Activated CD8-positive, alpha-beta T cell treated with anti-CD3 and anti-CD28 coated beads for 36 hours (primary cell): ENCODE data around the gene GPR176. TPM values are rescaled to one million over a fixed set of nuclear protein-coding genes. Genes with fewer than 3 reads are reported as not detected.

Experiments
- ATAC-seq: fragments of 200-7000 bp; cut with Tn5 transposase; one replicate; pipeline ENCODE4 v1.10.0; 2021; ENCODE audit warnings: mild to moderate bottlenecking, moderate library complexity
- CTCF ChIA-PET: fragments of 350-600 bp; sonication (Branson Sonifier 250); formaldehyde crosslinking; loops from one replicate; lab custom pipeline; 2021; ENCODE audit warnings: antibody characterized with exemption; lab: Charles Lee
- POLR2A ChIA-PET: fragments of 350-600 bp; sonication (Branson Sonifier 250); formaldehyde crosslinking; loops from one replicate; lab custom pipeline; 2021; ENCODE audit warnings: antibody characterized with exemption; lab: Charles Lee
- DNase-seq: peaks from one replicate; pipeline ENCODE4 v3.0.0-alpha.2; 2020
- H3K27ac Mint-ChIP-seq: one replicate; pipeline ENCODE4 v1.8.0; 2021; ENCODE audit warnings: mild to moderate bottlenecking, mixed read lengths
- H3K27me3 Mint-ChIP-seq: one replicate; pipeline ENCODE4 v1.8.0; 2021; ENCODE audit warnings: mixed read lengths
- H3K36me3 Mint-ChIP-seq: one replicate; pipeline ENCODE4 v1.8.0; 2021; ENCODE audit warnings: low read depth, mixed read lengths
- H3K4me1 Mint-ChIP-seq: one replicate; pipeline ENCODE4 v1.8.0; 2021; ENCODE audit warnings: low read depth, mixed read lengths
- H3K4me3 Mint-ChIP-seq: one replicate; pipeline ENCODE4 v1.8.0; 2021; ENCODE audit warnings: mild to moderate bottlenecking, moderate library complexity, mixed read lengths
- H3K9me3 Mint-ChIP-seq: one replicate; pipeline ENCODE4 v1.8.0; 2021; ENCODE audit warnings: mixed read lengths
- intact Hi-C: fragments of 100-400 bp; cut with micrococcal nuclease; formaldehyde crosslinking; loops from one replicate; pipeline ENCODE4 v1.10.0; 2022
- total RNA-seq, 2 experiments: library from RNA; stranded (reverse); gene quantifications; one replicate each; pipeline ENCODE4 v1.2.3, GENCODE V29; 2021
- TF ChIP-seq, protein P1 (sequence below): fragments of 200-600 bp; IDR thresholded peaks from one replicate; pipeline ENCODE4 v1.8.0; 2022; ENCODE audit warnings: antibody characterized with exemption, mild to moderate bottlenecking

The GPR176 gene
- total RNA-seq, 2 experiments from 2014 or later = 0.13 to 0.16 TPM

DNA sequence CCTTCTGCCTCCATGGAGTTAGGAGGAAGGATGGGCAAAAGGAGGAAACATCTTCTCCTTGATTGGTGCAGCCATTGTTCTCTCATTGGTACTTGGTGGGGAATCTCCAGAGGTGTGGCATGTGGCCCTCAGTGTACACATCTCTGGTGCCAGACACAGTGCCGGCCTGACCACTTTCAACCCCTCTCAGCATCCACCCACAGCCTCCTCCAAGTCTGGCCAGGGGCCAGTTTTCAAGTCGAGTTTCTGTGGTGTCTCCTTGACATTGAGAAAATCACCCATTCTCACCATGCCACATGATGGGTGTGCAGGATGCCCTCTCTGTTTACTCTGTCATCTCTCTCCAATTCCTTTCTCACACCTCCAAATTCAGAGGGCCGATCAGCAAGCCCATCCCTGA lies 124.6 kb downstream of the GPR176 start:
- intact Hi-C loops = no loop called here
- DNase-seq (no peak), ATAC-seq (no peak)
- H3K9me3 Mint-ChIP-seq = no peaks in the 10 kb centered on the region
- CTCF ChIA-PET = no interaction called here
- POLR2A ChIA-PET = no interaction called here
- H3K27me3 Mint-ChIP-seq = peaks cover 23% of the 10 kb centered on the region
- no peak overlapping the region for H3K27ac Mint-ChIP-seq
- H3K4me3 Mint-ChIP-seq = no peak overlapping the region
- TF ChIP-seq, protein P1, sequence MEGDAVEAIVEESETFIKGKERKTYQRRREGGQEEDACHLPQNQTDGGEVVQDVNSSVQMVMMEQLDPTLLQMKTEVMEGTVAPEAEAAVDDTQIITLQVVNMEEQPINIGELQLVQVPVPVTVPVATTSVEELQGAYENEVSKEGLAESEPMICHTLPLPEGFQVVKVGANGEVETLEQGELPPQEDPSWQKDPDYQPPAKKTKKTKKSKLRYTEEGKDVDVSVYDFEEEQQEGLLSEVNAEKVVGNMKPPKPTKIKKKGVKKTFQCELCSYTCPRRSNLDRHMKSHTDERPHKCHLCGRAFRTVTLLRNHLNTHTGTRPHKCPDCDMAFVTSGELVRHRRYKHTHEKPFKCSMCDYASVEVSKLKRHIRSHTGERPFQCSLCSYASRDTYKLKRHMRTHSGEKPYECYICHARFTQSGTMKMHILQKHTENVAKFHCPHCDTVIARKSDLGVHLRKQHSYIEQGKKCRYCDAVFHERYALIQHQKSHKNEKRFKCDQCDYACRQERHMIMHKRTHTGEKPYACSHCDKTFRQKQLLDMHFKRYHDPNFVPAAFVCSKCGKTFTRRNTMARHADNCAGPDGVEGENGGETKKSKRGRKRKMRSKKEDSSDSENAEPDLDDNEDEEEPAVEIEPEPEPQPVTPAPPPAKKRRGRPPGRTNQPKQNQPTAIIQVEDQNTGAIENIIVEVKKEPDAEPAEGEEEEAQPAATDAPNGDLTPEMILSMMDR = no peak
- no peaks in the 10 kb centered on the region for H3K36me3 Mint-ChIP-seq
- H3K4me1 Mint-ChIP-seq = no peaks in the 10 kb centered on the region

DNA sequence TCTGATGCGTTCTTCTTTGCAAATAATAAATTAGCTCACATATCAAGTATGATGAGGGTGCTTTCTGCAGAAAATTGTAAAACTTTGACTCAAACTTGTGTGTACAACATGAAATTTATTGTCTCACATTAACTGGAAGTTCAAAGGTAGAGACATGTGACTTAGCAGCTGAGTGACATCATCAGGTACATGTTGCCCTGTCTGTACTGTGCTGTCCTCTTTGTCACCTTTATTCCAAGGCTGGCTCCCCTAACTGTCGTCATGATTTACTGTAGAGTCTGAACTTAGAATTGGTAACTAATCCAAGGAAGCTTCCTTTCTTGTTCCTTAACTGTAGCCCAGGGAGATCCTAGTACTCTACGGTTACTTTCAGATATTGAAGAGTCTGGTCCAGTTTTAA lies 125.1 kb downstream of the GPR176 start:
- TF ChIP-seq, protein P1 = no peak
- POLR2A ChIA-PET = no interaction called here
- CTCF ChIA-PET = interaction anchor here (0.5 to 0.8 kb wide), 2 partner anchors 9 to 38 kb away, joined by 3 read pairs; no protein-coding TSS in a partner anchor

DNA sequence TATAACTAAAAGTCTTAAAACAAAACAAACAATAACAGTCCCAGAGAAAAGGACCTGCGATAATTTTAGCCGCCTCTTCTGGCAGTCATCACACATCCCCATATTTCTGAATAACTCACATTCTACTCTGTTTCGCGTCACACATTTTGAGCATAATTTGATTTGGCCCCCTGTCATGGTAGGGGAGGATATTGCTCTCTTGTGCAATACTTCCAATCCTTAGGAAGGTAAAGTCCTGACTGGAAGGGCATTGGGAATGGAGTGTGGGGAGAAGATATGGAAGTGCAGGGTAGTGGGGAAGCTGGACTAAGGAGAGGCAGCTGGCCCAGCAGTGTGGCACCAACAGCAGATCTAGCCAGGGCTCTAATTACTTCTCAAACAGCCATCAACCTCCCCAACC lies 126.1 kb downstream of the GPR176 start:
- H3K27me3 Mint-ChIP-seq = peaks cover 21% of the 10 kb centered on the region
- ChIA-PET POLR2A (no interaction called here), CTCF (no interaction called here)
- H3K4me3 Mint-ChIP-seq = no peak overlapping the region
- TF ChIP-seq, protein P1 = no peak
- H3K36me3 Mint-ChIP-seq = no peaks in the 10 kb centered on the region
- DNase-seq = no peak
- no peaks in the 10 kb centered on the region for H3K4me1 Mint-ChIP-seq
- H3K27ac Mint-ChIP-seq = no peak overlapping the region
- no peak for ATAC-seq
- no peaks in the 10 kb centered on the region for H3K9me3 Mint-ChIP-seq
- intact Hi-C loops = no loop called here

More for the DNA sequence above, 125.1 kb downstream of the GPR176 start:
- Mint-ChIP-seq H3K27me3 (peaks cover 23% of the 10 kb centered on the region), H3K4me3 (no peak overlapping the region), H3K4me1 (no peaks in the 10 kb centered on the region), H3K9me3 (no peaks in the 10 kb centered on the region), H3K27ac (no peak overlapping the region), H3K36me3 (no peaks in the 10 kb centered on the region)
- intact Hi-C loops = no loop called here
- no peak for DNase-seq
- ATAC-seq = no peak

DNA sequence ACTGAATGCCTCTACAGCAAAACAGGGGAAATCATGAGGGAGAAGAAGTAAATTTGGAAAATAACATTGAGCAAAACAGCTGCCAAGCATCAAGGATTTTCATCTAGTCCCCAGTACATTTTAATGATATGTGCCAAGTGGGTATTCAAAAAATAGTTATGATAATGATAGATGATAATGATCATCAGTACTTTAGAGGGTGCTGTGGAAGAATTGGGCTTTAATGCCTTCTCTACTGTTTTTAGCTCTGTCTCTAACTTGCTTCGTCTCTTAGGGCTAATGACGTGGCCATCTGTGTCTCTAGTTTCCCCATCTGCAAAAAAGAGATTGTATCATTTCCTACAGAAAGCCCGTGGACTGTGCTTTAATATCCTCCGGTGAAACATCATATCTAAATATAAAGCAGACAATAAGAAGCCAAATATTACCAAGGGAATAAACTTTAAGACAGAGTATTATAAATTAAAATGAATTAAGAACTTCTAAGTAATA lies 127.2 kb downstream of the GPR176 start:
- H3K4me1 Mint-ChIP-seq = peaks cover 9% of the 10 kb centered on the region
- CTCF ChIA-PET = no interaction called here

DNA sequence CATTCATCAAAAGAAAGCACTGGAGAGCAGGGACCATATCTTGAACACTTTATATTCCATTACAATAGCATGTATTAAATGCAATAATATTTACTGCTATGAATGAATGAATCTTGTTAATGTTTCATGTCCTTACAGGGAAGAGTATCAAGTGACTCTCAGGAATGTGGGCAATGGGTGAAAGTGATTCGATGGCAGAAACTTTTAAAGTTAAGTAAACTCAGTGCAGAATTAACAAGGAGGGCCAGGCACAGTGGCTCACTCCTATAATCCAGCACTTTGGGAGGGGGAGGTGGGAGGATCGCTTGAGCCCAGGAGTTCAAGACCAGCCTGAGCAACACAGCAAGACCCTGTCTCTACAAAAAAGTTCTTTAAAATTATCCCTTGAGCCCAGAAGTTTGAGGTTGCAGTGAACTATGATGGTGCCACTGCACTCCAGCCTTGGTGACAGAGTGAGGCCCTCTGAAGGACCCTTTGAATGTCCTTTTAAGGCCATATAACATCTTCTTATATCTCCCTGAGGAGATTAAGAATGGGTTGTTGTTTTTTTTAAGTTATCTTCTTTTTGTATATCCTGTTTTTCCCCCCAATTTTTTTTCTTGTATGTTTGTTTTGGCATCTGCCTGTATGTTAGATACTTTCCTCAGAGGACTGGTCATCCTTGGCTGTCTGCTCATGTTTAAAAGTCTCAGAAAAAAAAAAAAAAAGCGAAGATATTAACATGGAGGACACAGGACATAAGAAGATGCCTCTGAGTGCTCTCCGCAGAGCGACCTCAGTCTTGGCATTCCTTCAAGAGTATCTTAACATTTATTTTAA lies 127.8 kb downstream of the GPR176 start:
- intact Hi-C loops = no loop called here
- Mint-ChIP-seq H3K4me3 (no peak overlapping the region), H3K4me1 (peaks cover 14% of the 10 kb centered on the region), H3K9me3 (no peaks in the 10 kb centered on the region), H3K27me3 (peaks cover 17% of the 10 kb centered on the region), H3K36me3 (no peaks in the 10 kb centered on the region), H3K27ac (no peak overlapping the region)
- POLR2A ChIA-PET = no interaction called here
- ATAC-seq (no peak), DNase-seq (no peak)
- CTCF ChIA-PET = no interaction called here
- TF ChIP-seq, protein P1 = no peak

More for the DNA sequence above, 127.2 kb downstream of the GPR176 start:
- intact Hi-C loops = no loop called here
- H3K9me3 Mint-ChIP-seq = no peaks in the 10 kb centered on the region
- POLR2A ChIA-PET = no interaction called here
- TF ChIP-seq, protein P1 = no peak
- DNase-seq (no peak), ATAC-seq (no peak)
- H3K27ac Mint-ChIP-seq = no peak overlapping the region
- no peaks in the 10 kb centered on the region for H3K36me3 Mint-ChIP-seq
- peaks cover 21% of the 10 kb centered on the region for H3K27me3 Mint-ChIP-seq
- no peak overlapping the region for H3K4me3 Mint-ChIP-seq
